ENCODE measurements around the gene RRN3.
"Not testable (repeated sequence)": the region's sequence is repeated elsewhere in the genome, so short reads cannot be mapped to it uniquely, and the experiment has no call there.

RRN3 gene

DNA sequence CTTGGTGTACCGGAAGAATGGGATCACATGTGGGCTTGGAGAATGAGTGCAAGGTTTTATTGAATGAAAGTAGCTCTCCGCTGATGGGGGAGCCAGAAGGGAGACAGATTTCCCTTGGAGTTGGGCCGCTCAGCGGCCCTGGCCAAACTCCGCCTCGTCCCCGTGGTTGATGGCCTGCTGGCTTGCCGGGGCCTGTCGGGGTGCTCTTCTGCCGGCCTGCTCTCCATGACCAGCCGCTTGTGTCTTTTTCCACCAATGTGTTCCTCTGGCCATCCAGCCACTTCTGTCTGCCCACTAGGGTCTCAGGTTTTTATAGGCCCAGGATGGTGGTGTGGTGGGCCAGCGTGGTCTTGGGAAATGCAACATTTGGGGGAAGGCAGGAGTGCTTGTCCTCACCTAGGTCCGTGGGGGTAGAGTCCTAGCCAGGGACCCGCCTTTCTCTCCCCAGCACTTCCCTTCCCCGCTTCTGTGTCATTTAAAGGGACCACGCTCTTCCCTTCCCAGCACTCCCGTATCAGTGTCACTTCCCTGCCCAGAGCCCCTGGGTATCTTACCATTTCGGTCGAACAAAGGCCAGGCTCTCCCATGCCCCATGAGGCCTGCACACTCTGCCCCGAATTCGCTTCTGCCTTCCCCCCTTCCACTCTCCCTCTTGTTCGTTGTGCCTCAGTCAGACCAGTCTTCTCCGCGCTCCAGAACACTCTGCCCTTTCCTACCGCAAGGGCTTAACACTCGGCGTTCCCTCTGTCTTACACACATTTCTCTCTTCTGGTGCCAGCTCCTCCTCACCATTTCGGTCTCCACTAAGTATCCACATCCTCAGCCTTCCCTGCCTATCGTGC is 66.3 kb downstream of the RRN3 start:
- DNase-seq (ENCODE audit: low read depth), result not testable (repeated sequence)

DNA sequence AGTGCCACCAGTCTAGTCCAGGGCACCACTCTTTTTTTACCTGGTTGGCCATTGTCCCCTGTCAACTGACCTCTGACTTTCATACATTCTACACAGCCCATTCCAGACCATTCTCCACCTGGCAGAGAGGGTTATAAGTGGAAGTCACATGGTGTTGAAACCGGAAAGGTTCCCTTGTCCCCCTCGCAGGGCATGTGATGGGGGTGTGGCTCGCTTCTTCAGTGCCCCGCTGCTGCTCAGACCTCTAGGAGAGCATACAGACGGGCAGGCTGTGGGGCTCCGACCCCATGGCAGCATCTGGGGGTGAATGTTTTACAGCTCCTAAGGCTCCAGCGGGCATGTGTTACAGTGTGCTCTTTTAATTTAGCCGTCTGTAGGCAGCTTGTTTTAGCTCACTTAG is 67.0 kb downstream of the RRN3 start:
- DNase-seq (ENCODE audit: low read depth), result not testable (repeated sequence)

DNA sequence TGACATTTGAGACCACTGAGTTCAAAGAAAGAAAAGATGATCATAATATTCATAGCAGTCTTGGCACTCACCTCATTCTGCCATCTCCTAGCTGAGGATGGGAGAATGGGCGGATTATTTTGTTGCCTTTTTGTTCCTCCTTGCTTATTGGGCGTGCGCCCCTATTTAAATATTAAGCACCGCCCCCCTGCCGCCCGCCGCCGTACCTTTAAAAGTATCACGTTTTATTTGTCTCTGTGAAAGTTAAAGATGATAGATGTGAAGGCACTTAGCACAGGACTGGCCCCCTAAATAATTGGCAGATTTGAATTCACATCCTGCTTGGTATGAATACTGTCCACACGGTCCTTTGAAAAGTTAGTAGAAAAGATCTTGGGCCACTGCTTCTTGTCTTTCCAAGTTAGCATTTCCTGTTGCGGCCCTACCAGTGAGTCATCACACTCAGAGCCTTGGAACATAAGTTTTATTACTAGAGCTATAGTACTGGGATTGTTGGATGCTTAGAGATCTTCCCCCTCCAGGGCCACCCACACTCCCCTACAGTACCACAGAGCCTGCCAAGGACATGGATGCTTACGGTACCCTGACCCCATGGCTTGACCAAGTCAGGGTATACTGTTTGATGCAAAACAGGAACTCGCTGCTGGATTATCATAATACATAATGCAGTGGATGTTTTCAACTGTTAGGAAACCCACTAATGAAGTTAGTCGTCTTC is 68.7 kb downstream of the RRN3 start:
- DNase-seq (ENCODE audit: low read depth), result peak; percentile 71

DNA sequence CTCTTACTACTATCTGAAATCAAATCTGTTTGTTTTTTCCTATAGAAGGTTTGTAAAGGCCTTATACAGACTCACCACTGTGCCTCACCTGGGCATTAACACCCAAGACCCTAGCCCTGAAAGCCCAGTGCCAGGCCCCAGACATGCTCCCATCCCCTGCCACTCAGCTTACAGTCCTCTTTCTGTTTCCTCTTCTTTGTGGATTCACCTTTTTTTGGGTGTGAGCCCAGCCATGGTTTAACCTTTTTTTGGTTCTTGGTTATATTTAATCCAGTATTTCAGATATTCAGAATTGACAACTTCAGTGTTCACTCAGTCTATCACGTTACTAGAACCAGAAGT is 69.2 kb downstream of the RRN3 start:
- not testable (repeated sequence) for DNase-seq (ENCODE audit: low read depth)

DNA sequence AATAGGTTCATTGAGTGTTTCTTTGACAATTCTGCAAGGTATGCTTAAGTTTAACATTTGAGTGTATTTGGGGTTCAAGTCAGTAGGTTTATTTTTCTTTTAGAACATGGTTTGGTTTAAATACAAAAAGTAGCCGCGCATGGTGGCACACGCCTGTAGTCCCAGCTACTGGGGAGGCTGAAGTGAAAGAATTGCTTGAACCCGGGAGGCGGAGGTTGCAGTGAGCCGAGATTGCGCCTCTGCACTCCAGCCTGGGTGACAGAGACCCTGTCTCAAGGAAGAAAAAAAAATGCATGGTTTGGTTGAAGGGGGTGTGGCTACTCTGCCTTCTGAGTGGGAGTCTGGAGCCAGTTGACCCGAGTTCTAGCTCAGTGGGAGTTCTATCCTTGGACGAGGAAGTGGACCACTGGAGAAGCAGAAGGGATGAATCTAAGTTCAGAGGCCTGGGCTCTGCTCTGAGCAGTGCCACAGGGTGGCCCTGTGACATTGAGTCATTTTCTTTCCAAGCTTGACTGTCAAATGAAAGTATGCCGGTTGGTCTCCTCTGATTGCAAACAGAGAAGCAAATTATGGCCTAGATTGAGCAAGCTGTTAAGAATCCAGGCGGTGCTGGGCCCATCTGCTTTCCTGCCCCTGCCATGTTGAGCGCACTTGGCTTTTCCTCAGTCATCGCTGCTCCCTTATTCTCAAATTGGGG is 70.5 kb downstream of the RRN3 start:
- not testable (repeated sequence) for DNase-seq (ENCODE audit: low read depth)

DNA sequence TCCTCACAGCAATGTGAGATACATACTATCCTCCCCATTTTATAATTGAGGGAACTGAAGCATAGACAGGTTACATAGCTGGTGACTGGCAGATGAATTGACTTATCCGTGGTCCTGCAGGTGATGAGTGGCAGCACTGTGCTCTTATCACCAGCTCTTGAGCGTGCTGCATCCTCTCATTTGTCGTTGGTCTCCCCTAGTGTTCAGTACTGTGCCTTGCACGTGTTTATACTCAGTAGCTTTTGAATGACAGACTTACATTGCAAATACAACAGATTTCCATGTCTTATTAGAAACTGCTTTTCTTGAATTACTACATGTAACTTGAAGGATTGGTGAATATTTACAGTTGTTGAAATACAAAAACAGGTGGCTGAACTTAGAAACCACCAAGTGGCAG is 71.9 kb downstream of the RRN3 start:
- DNase-seq (ENCODE audit: low read depth), result peak; percentile 53

DNA sequence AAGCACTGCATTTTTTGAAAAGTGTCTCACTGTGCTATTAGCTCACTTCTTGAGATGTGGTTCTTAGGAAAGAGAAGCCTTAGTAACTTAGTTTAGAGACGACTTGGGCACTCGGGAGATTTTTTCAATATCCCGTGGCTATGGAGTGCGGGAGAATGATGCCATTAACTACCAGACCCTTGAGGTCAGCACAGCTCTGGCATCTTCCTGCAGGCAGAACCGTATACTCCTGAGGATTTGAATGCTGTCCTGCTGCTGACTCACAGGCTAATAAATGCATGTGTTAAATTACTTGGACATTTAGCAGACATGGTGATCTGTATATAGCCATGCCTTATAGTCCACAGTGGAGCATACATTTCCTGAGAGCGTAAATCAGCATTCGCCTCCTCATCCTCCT is 72.6 kb downstream of the RRN3 start:
- peak; percentile 31 for DNase-seq (ENCODE audit: low read depth)

DNA sequence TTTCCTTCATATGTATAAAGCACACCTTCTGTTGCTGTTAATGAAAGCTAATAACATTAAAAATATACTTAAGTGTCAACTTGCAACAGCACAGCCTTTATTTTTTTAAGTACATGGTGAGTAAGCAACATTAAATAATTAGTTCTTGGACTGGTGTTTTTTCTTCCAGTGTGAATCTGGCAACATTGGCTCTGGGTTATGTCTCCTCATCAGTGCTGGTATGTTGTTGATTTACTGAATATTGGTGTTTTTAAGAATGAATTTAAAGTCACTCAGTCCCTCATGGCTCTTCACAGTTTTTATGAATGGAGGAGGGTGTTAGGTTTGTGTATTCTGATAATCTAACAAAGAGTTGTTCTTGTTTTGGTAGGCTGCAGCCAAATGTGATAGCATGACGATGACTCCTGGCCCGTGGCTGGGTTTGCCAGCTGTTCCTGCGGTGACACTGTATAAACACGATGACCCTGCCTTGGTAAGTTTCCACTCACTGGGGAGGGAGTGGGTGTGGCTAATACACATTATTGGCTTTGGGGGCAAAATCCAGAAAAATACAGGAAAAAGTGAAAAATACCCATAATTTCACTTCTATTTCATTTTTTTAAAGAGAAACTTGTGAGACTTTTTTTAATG is 77.0 kb downstream of the RRN3 start:
- DNase-seq (ENCODE audit: low read depth), result peak; percentile 43

DNA sequence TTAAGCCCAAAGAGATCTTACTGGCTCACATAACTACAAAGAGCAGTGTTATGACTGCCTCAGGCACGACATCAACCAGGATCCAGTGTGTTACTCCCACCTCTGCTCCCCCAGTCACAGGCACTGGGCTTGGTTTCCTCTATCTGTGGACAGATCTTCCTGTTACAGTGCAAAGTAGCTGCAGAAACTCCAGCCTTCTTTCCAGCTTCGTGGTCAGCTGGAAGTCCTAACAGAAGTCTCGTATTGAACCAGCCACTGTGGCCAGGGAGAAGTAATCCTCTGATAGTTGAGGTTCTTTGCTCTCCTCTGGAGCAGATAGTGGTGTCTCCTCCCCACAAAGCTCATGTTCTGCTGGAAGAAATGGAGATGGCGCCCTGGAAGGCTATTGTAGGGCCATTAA is 77.7 kb downstream of the RRN3 start:
- DNase-seq (ENCODE audit: low read depth), result not testable (repeated sequence)

DNA sequence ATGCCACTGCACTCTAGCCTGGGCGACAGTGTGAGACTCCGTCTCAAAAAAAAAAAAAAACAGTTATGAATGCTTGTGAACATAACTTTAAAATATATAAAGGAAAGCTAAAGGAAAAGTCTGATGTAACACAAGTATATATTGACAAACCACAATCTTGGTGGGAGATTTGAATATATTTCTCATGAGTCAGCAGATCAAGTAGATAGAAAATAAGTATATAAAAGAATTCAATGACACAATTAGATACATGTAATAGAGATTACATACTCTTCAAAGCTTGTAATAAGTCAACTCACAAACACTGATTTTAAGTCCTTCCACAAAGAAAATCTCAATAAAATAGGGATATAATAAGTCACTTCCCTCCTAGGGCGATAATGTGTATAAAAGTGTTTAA is 78.4 kb downstream of the RRN3 start:
- DNase-seq (ENCODE audit: low read depth), result not testable (repeated sequence)

DNA sequence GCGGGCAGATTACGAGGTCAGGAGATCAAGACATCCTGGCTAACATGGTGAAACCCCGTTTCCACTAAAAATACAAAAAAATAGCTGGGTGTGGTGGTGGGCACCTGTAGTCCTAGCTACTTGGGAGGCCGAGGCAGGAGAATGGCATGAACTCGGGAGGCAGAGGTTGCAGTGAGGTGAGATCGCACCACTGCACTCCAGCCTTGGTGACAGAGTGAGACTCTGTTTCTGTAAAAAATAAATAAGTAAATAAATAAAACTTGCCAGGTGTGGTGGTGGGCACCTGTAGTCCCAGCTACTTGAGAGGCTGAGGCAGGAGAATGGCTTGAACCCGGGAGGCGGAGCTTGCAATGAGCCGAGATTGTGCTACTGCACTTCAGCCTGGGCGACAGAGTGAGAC is 81.1 kb downstream of the RRN3 start:
- not testable (repeated sequence) for DNase-seq (ENCODE audit: low read depth)
